Astrocyte (in vitro differentiated cells and primary cell): ENCODE data around the gene METTL18. TPM values are rescaled to one million over a fixed set of nuclear protein-coding genes. Genes with fewer than 3 reads are reported as not detected.

Experiments
- DNase-seq: peaks from one replicate; pipeline ENCODE4 v3.0.0-alpha.2; 2010; ENCODE audit warnings: low read depth
- FAIRE-seq: peaks from 2 replicates; lab custom pipeline; 2011; peaks lifted over from hg19 to GRCh38; lab: Jason Lieb, UNC
- H2AFZ ChIP-seq: 2 replicates; pipeline ENCODE4 v1.6.0; 2012; ENCODE audit warnings: low read depth, low read length, inconsistent platforms
- H3K27ac ChIP-seq: 2 replicates; pipeline ENCODE4 v1.5.1; 2011; ENCODE audit warnings: low read depth, low read length, inconsistent platforms
- H3K27me3 ChIP-seq: 2 replicates; pipeline ENCODE4 v1.6.0; 2011; ENCODE audit warnings: low read length, inconsistent platforms; ENCODE audit not compliant: insufficient read depth
- H3K36me3 ChIP-seq: 2 replicates; pipeline ENCODE4 v1.5.1; 2011; ENCODE audit warnings: low read length, inconsistent platforms; ENCODE audit not compliant: insufficient read depth
- H3K4me1 ChIP-seq: 2 replicates; pipeline ENCODE4 v1.5.1; 2011; ENCODE audit warnings: low read length, inconsistent platforms; ENCODE audit not compliant: insufficient read depth
- H3K4me2 ChIP-seq: 2 replicates; pipeline ENCODE4 v1.6.0; 2012; ENCODE audit warnings: low read length, inconsistent platforms
- H3K4me3 ChIP-seq: 2 replicates; pipeline ENCODE4 v1.5.1; 2011; ENCODE audit warnings: low read depth, mild to moderate bottlenecking, low read length, inconsistent platforms; ENCODE audit not compliant: insufficient read depth
- H3K79me2 ChIP-seq: 2 replicates; pipeline ENCODE4 v1.6.0; 2012; ENCODE audit warnings: mild to moderate bottlenecking, low read length, inconsistent platforms; ENCODE audit not compliant: insufficient read depth
- H3K9ac ChIP-seq: 2 replicates; pipeline ENCODE4 v1.6.0; 2012; ENCODE audit warnings: mild to moderate bottlenecking, low read length, inconsistent platforms
- H3K9me3 ChIP-seq: 2 replicates; pipeline ENCODE4 v1.5.1; 2012; ENCODE audit warnings: low read depth, mild to moderate bottlenecking, low read length, inconsistent platforms; ENCODE audit not compliant: insufficient read depth
- H4K20me1 ChIP-seq: 2 replicates; pipeline ENCODE4 v1.6.0; 2012; ENCODE audit warnings: low read length, inconsistent platforms; ENCODE audit not compliant: insufficient read depth
- H3K27ac Mint-ChIP-seq: one replicate; pipeline ENCODE4 v1.8.0; 2021; ENCODE audit warnings: mild to moderate bottlenecking, mixed read lengths; ENCODE audit not compliant: unreplicated experiment
- H3K27me3 Mint-ChIP-seq: one replicate; pipeline ENCODE4 v1.8.0; 2021; ENCODE audit warnings: low read depth, mixed read lengths; ENCODE audit not compliant: unreplicated experiment
- H3K36me3 Mint-ChIP-seq: one replicate; pipeline ENCODE4 v1.8.0; 2021; ENCODE audit warnings: low read depth, mixed read lengths; ENCODE audit not compliant: unreplicated experiment
- H3K4me1 Mint-ChIP-seq: one replicate; pipeline ENCODE4 v1.8.0; 2021; ENCODE audit warnings: low read depth, mixed read lengths; ENCODE audit not compliant: unreplicated experiment
- H3K4me3 Mint-ChIP-seq: one replicate; pipeline ENCODE4 v1.8.0; 2021; ENCODE audit warnings: mild to moderate bottlenecking, moderate library complexity, mixed read lengths; ENCODE audit not compliant: unreplicated experiment
- H3K9me3 Mint-ChIP-seq: one replicate; pipeline ENCODE4 v1.8.0; 2021; ENCODE audit warnings: mild to moderate bottlenecking, mixed read lengths; ENCODE audit not compliant: unreplicated experiment
- CTCF ChIP-seq: IDR thresholded peaks from 2 replicates; pipeline ENCODE4 v1.5.1; 2011; ENCODE audit warnings: low read depth, mild to moderate bottlenecking, inconsistent platforms, low read length, moderate library complexity; ENCODE audit not compliant: insufficient read depth
- EZH2 ChIP-seq: IDR thresholded peaks from 2 replicates; pipeline ENCODE4 v1.6.1; 2012; ENCODE audit warnings: mild to moderate bottlenecking, low read length, inconsistent platforms; ENCODE audit not compliant: insufficient read depth
- total RNA-seq: library from RNA; stranded (reverse); gene quantifications from 2 replicates; pipeline ENCODE4 v1.2.1, GENCODE V29; 2021

The METTL18 gene
- total RNA-seq, 1 donor from 2014 or later = 3.9 TPM

DNA sequence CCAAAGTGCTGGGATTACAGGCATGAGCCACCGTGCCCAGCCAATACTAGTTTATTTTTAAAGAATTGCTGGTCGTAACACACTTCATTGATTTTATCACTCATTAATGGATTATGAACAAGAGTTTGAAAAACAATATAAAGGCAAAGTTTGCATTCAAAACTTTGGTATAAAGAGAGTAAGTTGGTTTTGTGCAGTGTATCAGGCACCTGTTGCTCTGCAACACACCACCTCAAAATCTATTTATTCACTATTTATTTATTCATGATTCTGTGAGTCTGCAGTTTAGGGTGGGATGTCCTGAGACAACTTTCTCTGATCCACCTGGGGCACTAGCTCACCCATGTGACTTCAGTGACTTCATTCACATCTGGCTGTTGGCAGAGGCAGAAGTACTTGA lies 10.2 kb upstream of the METTL18 start:
- H3K36me3 Mint-ChIP-seq = no peaks in the 10 kb centered on the region
- H3K36me3 ChIP-seq = peaks cover 16% of the 10 kb centered on the region
- H4K20me1 ChIP-seq = no peaks in the 10 kb centered on the region
- no peak for DNase-seq
- H3K9ac ChIP-seq = no peak overlapping the region
- H3K4me3 ChIP-seq = no peak overlapping the region
- H3K27ac Mint-ChIP-seq = no peak overlapping the region
- H3K27ac ChIP-seq = no peak overlapping the region
- H3K9me3 ChIP-seq = no peaks in the 10 kb centered on the region
- H3K4me3 Mint-ChIP-seq = no peak overlapping the region
- H3K27me3 ChIP-seq = no peaks in the 10 kb centered on the region
- H2AFZ ChIP-seq = no peak overlapping the region
- no peak for FAIRE-seq
- peaks cover 1% of the 10 kb centered on the region for H3K4me1 Mint-ChIP-seq
- H3K9me3 Mint-ChIP-seq = no peaks in the 10 kb centered on the region
- no peak for TF ChIP-seq CTCF
- TF ChIP-seq EZH2 = no peak
- H3K79me2 ChIP-seq = peaks cover 4% of the 10 kb centered on the region
- H3K4me1 ChIP-seq = no peaks in the 10 kb centered on the region
- no peaks in the 10 kb centered on the region for H3K27me3 Mint-ChIP-seq
- no peak overlapping the region for H3K4me2 ChIP-seq

- Mint-ChIP-seq H3K36me3 (no peaks in the 10 kb centered on the region), H3K27me3 (no peaks in the 10 kb centered on the region), H3K27ac (no peak overlapping the region), H3K4me3 (no peak overlapping the region), H3K4me1 (peaks cover 1% of the 10 kb centered on the region), H3K9me3 (no peaks in the 10 kb centered on the region)
- Histone ChIP-seq H3K4me2 (no peak overlapping the region), H3K27me3 (no peaks in the 10 kb centered on the region), H3K4me3 (no peak overlapping the region), H2AFZ (no peak overlapping the region), H4K20me1 (no peaks in the 10 kb centered on the region), H3K9me3 (no peaks in the 10 kb centered on the region), H3K27ac (no peak overlapping the region), H3K36me3 (peaks cover 16% of the 10 kb centered on the region), H3K4me1 (no peaks in the 10 kb centered on the region), H3K9ac (no peak overlapping the region), H3K79me2 (peaks cover 11% of the 10 kb centered on the region)
- FAIRE-seq = no peak
- TF ChIP-seq CTCF = no peak
- no peak for TF ChIP-seq EZH2
- no peak for DNase-seq
Measured at GRCh38 chr1:169802888-169803287, 8.2 kb upstream of the METTL18 start.

DNA sequence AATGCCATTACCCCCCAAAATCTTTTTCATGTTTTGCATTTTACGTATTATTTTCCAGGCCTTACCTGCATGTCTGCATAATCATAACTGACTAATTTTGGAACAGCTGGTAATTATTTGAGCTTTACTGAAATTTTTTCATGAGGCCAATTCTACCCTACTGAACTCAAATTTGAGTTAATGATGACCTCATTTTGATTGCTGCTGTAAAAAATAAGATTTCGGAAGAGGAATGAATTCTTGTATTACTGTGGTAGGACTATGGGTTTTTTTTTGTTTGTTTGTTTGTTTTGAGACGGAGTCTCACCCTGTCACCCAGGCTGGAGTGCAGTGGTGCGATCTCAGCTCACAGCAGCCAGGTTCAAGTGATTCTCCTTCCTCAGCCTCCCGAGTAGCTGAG lies 2.6 kb upstream of the METTL18 start:
- H4K20me1 ChIP-seq = no peaks in the 10 kb centered on the region
- no peaks in the 10 kb centered on the region for H3K9me3 Mint-ChIP-seq
- H3K4me3 ChIP-seq = no peak overlapping the region
- H3K4me1 ChIP-seq = peaks cover 7% of the 10 kb centered on the region
- DNase-seq = no peak
- H3K27ac Mint-ChIP-seq = no peak overlapping the region
- H3K36me3 Mint-ChIP-seq = no peaks in the 10 kb centered on the region
- H2AFZ ChIP-seq = no peak overlapping the region
- H3K36me3 ChIP-seq = peaks cover under 1% of the 10 kb centered on the region
- H3K4me3 Mint-ChIP-seq = no peak overlapping the region
- H3K4me2 ChIP-seq = no peak overlapping the region
- no peaks in the 10 kb centered on the region for H3K9me3 ChIP-seq
- H3K27me3 ChIP-seq = no peaks in the 10 kb centered on the region
- H3K27ac ChIP-seq = no peak overlapping the region
- no peak for FAIRE-seq
- H3K4me1 Mint-ChIP-seq = peaks cover 2% of the 10 kb centered on the region
- TF ChIP-seq EZH2 (no peak), CTCF (no peak)
- H3K27me3 Mint-ChIP-seq = no peaks in the 10 kb centered on the region
- peaks cover 34% of the 10 kb centered on the region for H3K79me2 ChIP-seq
- H3K9ac ChIP-seq = no peak overlapping the region
